ENCODE results near the gene GUCY2C. TPM values are rescaled to one million over a fixed set of nuclear protein-coding genes. Genes with fewer than 3 reads are reported as not detected.
"Not testable (repeated sequence)": the region's sequence is repeated elsewhere in the genome, so short reads cannot be mapped to it uniquely, and the experiment has no call there.

GUCY2C gene
- polyA plus RNA-seq, 12 donors, result 0.23 to 7.1 (median 0.33) TPM; not detected in 1

DNA sequence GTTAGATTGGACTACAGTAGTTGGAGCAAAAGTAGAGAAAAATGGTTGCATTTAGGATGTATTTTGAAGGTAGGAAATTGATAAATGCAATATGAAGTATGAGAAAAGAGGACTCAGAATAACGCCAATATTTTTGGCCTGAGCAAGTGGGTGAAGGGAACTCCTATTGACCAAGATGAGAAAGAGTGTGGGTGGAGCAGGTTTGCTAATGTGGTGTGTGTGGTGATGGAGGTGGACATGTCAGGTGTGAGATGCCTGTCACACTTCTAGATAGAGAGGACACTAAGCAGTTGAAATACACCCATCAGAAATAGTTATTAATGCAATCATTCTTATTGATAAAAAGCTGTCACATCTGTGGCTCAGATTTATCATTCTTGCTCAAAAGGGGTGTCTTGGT lies 7.3 kb downstream of the GUCY2C start:
- DNase-seq, result no peak

- DNase-seq, result not testable (repeated sequence)
Measured at GRCh38 chr12:14682231-14682630, 14.2 kb downstream of the GUCY2C start.

GRCh38 chr12:14681625-14682024 lies 14.8 kb downstream of the GUCY2C start:
- DNase-seq, result no peak

DNA sequence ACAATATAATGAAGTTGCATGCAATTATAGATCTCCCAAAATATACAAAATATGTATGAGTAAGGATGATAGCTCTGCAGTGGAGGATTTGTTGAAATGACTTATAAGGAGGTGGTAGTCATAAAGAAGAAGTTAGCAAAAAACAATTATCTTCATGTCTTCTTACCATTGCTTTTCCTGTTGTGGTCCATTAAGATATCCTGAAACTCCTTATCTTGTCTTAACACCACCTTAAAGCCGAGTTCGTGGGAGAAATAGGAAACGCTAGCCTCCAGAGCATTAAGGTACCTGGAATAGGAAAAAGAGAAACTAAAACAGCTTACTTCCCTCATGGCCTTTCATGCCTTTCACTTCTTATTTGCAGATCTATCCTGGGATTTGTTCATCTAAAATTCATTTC lies 15.2 kb downstream of the GUCY2C start:
- DNase-seq, result no peak

GRCh38 chr12:14678547-14679150 lies 17.8 kb downstream of the GUCY2C start:
- DNase-seq, result no peak

- no peak for DNase-seq
Measured at GRCh38 chr12:14668591-14668990, 27.8 kb downstream of the GUCY2C start.

GRCh38 chr12:14665354-14666348 lies 30.7 kb downstream of the GUCY2C start:
- DNase-seq, result no peak

DNA sequence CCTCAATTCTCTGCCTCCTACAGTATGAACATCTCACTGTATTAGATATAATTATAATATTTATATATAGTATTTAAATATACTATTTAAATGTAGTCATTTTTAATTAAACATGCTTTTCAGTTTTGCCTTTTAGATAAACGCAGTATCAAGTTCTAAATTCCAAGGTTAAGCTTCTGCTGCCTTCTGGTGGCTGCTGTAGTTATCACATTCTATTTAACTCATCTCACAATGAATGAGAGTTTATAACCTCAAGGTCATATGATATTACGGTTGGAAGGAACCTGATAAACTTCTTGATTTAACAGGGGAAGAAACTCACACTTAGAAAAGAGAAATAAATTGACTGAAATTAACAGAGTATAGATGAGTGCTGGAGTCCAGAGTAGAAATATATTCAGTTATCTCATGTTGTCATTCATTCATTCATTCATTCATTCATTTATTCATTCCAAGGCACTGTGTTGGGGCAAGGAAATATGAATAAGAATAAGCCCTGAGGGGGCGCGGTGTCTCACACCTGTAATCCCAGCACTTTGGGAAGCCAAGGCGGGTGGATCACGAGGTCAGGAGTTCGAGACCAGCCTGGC lies 31.9 kb downstream of the GUCY2C start:
- no peak for DNase-seq

DNA sequence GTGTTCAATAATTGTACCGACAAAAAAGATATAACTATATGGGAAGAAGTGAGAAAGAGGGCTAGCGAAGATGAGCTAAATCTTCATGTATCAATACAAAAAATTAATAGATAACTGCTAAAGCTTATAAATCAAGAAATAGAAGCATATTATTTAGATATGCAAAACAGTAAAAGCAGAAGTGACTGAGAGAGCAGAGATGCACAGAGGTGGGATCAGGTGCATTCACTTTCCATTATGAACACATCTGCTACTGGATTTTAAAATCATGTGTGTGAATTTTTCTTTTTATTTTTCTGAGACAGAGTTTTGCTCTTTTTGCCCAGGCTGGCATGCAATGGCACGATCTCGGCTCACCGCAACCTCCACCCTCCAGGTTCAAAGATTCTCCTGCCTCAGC lies 33.4 kb downstream of the GUCY2C start:
- DNase-seq, result no peak

- no peak for DNase-seq
Measured at GRCh38 chr12:14656846-14657245, 39.6 kb downstream of the GUCY2C start.

GRCh38 chr12:14655284-14655683 lies 41.1 kb downstream of the GUCY2C start:
- no peak for DNase-seq

GRCh38 chr12:14654842-14655241 lies 41.6 kb downstream of the GUCY2C start:
- no peak for DNase-seq

GRCh38 chr12:14654416-14654815 lies 42.0 kb downstream of the GUCY2C start:
- no peak for DNase-seq

- no peak for DNase-seq
Measured at GRCh38 chr12:14652483-14652882, 43.9 kb downstream of the GUCY2C start.

DNA sequence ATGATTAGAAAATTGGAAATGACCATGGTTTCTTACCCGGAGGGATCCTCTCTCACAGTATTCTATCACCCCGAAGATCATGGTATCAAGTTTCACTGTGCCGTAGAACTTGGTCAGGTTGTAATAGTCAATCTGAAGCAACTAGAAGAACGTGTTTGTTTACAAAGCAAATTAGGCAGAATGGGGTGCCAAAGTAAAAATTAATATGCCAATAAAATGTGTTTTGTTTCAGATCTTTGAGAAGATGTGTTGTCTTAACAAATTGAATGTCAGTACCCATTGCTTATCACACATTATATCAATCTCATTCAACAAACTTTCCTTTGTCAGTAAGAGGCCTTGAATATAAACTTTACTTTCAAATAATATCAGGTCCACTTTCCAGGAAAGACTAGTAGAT lies 45.0 kb downstream of the GUCY2C start:
- no peak for DNase-seq

GRCh38 chr12:14650789-14651188 lies 45.6 kb downstream of the GUCY2C start:
- DNase-seq, result peak; percentile 72

GRCh38 chr12:14647028-14647750 lies 49.2 kb downstream of the GUCY2C start:
- no peak for DNase-seq

- no peak for DNase-seq
Measured at GRCh38 chr12:14643251-14643650, 53.1 kb downstream of the GUCY2C start.

DNA sequence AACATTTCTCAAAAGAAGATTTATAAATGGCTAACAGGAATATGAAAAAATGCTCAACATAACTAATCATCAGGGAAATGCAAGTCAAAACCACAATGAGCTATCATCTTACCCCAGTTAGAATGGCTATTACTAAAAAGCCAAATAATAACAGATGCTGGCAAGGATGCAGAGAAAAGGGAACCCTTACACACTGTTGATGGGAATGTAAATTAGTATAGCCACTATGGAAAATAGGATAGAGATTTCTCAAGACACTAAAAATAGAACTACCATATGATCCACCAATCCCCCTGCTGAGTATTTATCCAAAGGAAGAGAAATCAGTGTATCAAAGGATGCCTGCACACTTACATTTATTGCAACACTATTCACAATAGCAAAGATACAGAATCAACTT lies 58.3 kb downstream of the GUCY2C start:
- no peak for DNase-seq

DNA sequence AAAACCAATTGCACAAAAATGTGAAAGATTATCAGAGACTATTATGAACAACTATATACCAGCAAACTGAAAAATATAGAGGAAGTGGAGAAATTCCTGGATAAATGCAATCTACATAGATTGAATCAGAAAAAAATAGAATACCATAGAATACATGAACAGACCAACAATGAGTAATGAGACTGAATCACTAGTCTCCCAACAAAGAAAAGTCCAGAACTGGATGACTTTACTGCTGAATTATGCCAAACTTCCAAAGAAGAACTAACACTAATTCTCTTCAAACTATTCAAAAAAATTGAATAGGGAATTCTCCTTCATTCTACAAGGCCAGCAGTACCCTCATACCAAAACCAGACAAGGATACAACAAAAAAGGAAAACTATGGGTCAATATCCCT lies 60.6 kb downstream of the GUCY2C start:
- DNase-seq, result no peak

DNA sequence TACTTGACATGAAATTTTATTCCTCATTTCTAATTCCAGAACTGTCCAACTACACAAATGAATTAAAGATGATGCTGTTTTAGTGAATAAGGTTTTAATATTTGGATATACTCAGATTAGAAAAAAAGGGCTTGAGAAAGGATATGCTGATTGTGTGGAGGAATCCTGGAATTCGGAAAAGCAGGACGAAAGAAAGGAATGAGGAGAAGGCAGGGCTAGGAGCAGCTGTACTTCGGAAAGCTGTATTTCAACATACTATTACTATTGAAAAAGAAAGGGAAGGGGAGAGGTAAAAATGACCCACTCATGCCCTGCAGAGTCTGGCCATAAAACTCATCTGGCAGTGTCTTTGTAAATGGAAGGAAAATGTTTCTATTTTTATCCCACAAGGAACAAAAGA lies 65.6 kb downstream of the GUCY2C start:
- DNase-seq, result no peak

Measured in muscle of arm (tissue), 12 donors.